Endothelial cell of umbilical vein (primary cell): ENCODE measurements around the gene SIAH3. TPM values are rescaled to one million over a fixed set of nuclear protein-coding genes. Genes with fewer than 3 reads are reported as not detected.

Experiments
- BruUV-seq: library from RNA; stranded (reverse); fragments of 400-500 nt; replicated peaks from 2 replicates; lab custom pipeline; 2021; lab: Mats Ljungman, UMichigan
- CTCF ChIA-PET: fragments of 300-600, 350-600 bp; sonication (Branson Sonifier 250); formaldehyde crosslinking; loops from one replicate; lab custom pipeline; 2021; ENCODE audit warnings: antibody characterized with exemption, inconsistent platforms; lab: Charles Lee
- POLR2A ChIA-PET: fragments of 300-600, 350-600 bp; sonication (Branson Sonifier 250); formaldehyde crosslinking; loops from one replicate; lab custom pipeline; 2021; ENCODE audit warnings: antibody characterized with exemption, inconsistent platforms; lab: Charles Lee
- DNase-seq: peaks from one replicate; pipeline ENCODE4 v3.0.0-alpha.2; 2011; ENCODE audit warnings: low read depth, low spot score
- FAIRE-seq: peaks from 2 replicates; lab custom pipeline; 2011; peaks lifted over from hg19 to GRCh38; lab: Jason Lieb, UNC
- H2AFZ ChIP-seq: 2 replicates; pipeline ENCODE4 v1.6.0; 2012; ENCODE audit warnings: low read depth, low read length, control low read depth, inconsistent platforms
- H3K27ac ChIP-seq: 2 replicates; pipeline ENCODE4 v1.5.1; 2011; ENCODE audit warnings: low read depth, mild to moderate bottlenecking, control low read depth, low read length, moderate library complexity; ENCODE audit not compliant: insufficient read depth
- H3K27me3 ChIP-seq, 2 experiments: 2 replicates each; pipeline versions ENCODE4 v1.6.0 to v1.6.1; 2011; ENCODE audit warnings: low read length in 2 of 2, mixed read lengths in 1 of 2; ENCODE audit not compliant: control insufficient read depth in 2 of 2, insufficient read depth in 2 of 2
- H3K36me3 ChIP-seq, 2 experiments: 2 replicates in 1 of 2; 3 replicates in 1 of 2; pipeline ENCODE4 v1.5.1; 2011; ENCODE audit warnings: low read length in 2 of 2, mild to moderate bottlenecking in 1 of 2, moderate library complexity in 1 of 2; ENCODE audit not compliant: control insufficient read depth in 2 of 2, insufficient read depth in 2 of 2; ENCODE audit errors: extremely low read depth in 1 of 2
- H3K4me1 ChIP-seq: 3 replicates; pipeline ENCODE4 v1.5.1; 2011; ENCODE audit warnings: mild to moderate bottlenecking, low read length; ENCODE audit not compliant: control insufficient read depth, insufficient read depth; ENCODE audit errors: extremely low read depth
- H3K4me2 ChIP-seq: 2 replicates; pipeline ENCODE4 v1.6.1; 2011; ENCODE audit warnings: low read length, control low read depth, mixed read lengths; ENCODE audit not compliant: insufficient read depth
- H3K4me3 ChIP-seq, 3 experiments: fragments of 200-600 bp in 1 of 3; sonication (generic), shearing (Covaris generic) in 1 of 3; replicated peaks in 1 of 3; 2 replicates each; pipeline ENCODE4 v1.5.1; 2011 to 2016; ENCODE audit warnings: control low read depth in 3 of 3, low read length in 3 of 3, mild to moderate bottlenecking in 2 of 3, inconsistent platforms in 1 of 3, low read depth in 1 of 3, moderate library complexity in 1 of 3; ENCODE audit not compliant: insufficient read depth in 1 of 3
- H3K79me2 ChIP-seq: 2 replicates; pipeline ENCODE4 v1.6.0; 2012; ENCODE audit warnings: low read length, inconsistent platforms; ENCODE audit not compliant: control insufficient read depth, insufficient read depth
- H3K9ac ChIP-seq: replicated peaks from 2 replicates; pipeline ENCODE3; 2011; ENCODE audit warnings: low read length, control low read depth; ENCODE audit not compliant: insufficient read depth; ENCODE audit errors: extremely low read depth
- H3K9me1 ChIP-seq: replicated peaks from 3 replicates; pipeline ENCODE4 v1.6.0; 2011; ENCODE audit warnings: mild to moderate bottlenecking, low read length; ENCODE audit not compliant: control insufficient read depth, insufficient read depth; ENCODE audit errors: extremely low read depth
- H3K9me3 ChIP-seq: replicated peaks from 2 replicates; pipeline ENCODE4 v1.5.1; 2012; ENCODE audit warnings: low read length, inconsistent platforms; ENCODE audit not compliant: control insufficient read depth, insufficient read depth
- H4K20me1 ChIP-seq: replicated peaks from 2 replicates; pipeline ENCODE3; 2011; ENCODE audit warnings: mild to moderate bottlenecking, low read length; ENCODE audit not compliant: control insufficient read depth, insufficient read depth; ENCODE audit errors: extremely low read depth
- CTCF ChIP-seq, 2 donors: IDR thresholded peaks; 1 replicate in 1 of 2; 2 replicates in 1 of 2; pipeline ENCODE4 v1.5.1; 2011; ENCODE audit warnings: low read length in 2 of 2, mild to moderate bottlenecking in 2 of 2, moderate library complexity in 2 of 2, control low read depth in 1 of 2, inconsistent platforms in 1 of 2, low read depth in 1 of 2; ENCODE audit not compliant: insufficient read depth in 1 of 2; ENCODE audit errors: extremely low read depth in 1 of 2
- EZH2 ChIP-seq: IDR thresholded peaks from 2 replicates; pipeline ENCODE4 v1.6.1; 2012; ENCODE audit warnings: borderline replicate concordance, low read depth, mild to moderate bottlenecking, moderate library complexity, low read length, inconsistent platforms; ENCODE audit not compliant: severe bottlenecking
- FOS ChIP-seq: IDR thresholded peaks from 2 replicates; pipeline ENCODE4 v1.6.1; 2011; ENCODE audit warnings: mild to moderate bottlenecking, low read length, moderate library complexity, borderline replicate concordance; ENCODE audit not compliant: insufficient read depth
- GATA2 ChIP-seq: IDR thresholded peaks from 2 replicates; pipeline ENCODE4 v1.7.0; 2011; ENCODE audit warnings: low read depth, mild to moderate bottlenecking, moderate library complexity, mixed read lengths, low read length; ENCODE audit not compliant: insufficient read length, insufficient read depth
- JUN ChIP-seq: IDR thresholded peaks from 2 replicates; pipeline ENCODE4 v1.6.1; 2011; ENCODE audit warnings: borderline replicate concordance, low read depth; ENCODE audit not compliant: insufficient read length, insufficient read depth
- MAX ChIP-seq: IDR thresholded peaks from 2 replicates; pipeline ENCODE4 v1.6.1; 2011; ENCODE audit not compliant: insufficient read depth, insufficient read length
- MYC ChIP-seq: IDR thresholded peaks from one replicate; pipeline ENCODE4 v1.6.1; 2011; ENCODE audit warnings: mild to moderate bottlenecking, low read depth, low read length
- POLR2A ChIP-seq: IDR thresholded peaks from 2 replicates; pipeline ENCODE4 v1.6.1; 2012; ENCODE audit warnings: low read depth, mild to moderate bottlenecking, control low read depth, low read length
- POLR2AphosphoS5 ChIP-seq: IDR thresholded peaks from 2 replicates; pipeline ENCODE4 v1.6.1; 2012; ENCODE audit warnings: low read depth, mild to moderate bottlenecking, control low read depth, low read length, moderate library complexity; ENCODE audit not compliant: insufficient read depth
- dilution Hi-C: fragments of 300-500 bp; cut with MboI; formaldehyde crosslinking; loops from one replicate; pipeline ENCODE4 v1.15.0; 2019; ENCODE audit warnings: low sequenced_read_pairs; ENCODE audit not compliant: extremely low pct_ligation_motif_present
- intact Hi-C: fragments of 100-400 bp; cut with micrococcal nuclease; formaldehyde crosslinking; loops from one replicate; pipeline ENCODE4 v1.10.0; 2022
- polyA plus RNA-seq, 4 experiments: library from polyadenylated mRNA; depleted of rRNA in 3 of 4; stranded (reverse) in 3 of 4; unstranded in 1 of 4; fragments of >200 nt; gene quantifications; 2 replicates each; pipeline versions ENCODE4 v1.2.1 to v1.2.3, GENCODE V29; 2011 to 2012; ENCODE audit warnings: missing spikeins in 1 of 4
- total RNA-seq: library from RNA; stranded (reverse); gene quantifications from 2 replicates; pipeline ENCODE4 v1.2.3, GENCODE V29; 2021

SIAH3 gene
- total and polyA plus RNA-seq, 2 donors (not counting 3 experiments of a cell fraction or from before 2014, with no cell fraction given) = 0.03 TPM; not detected in 1

- Histone ChIP-seq H3K27me3 (peaks cover 0 to 2% of the 10 kb centered on the region in 2 experiments), H3K79me2 (no peaks in the 10 kb centered on the region), H3K9me1 (no peaks in the 10 kb centered on the region), H3K4me3 (no peak overlapping the region), H3K36me3 (no peaks in the 10 kb centered on the region), H4K20me1 (no peaks in the 10 kb centered on the region), H3K9me3 (no peaks in the 10 kb centered on the region), H3K4me1 (no peaks in the 10 kb centered on the region), H3K9ac (no peak overlapping the region), H2AFZ (no peak overlapping the region), H3K27ac (no peak overlapping the region), H3K4me2 (no peak overlapping the region)
- FAIRE-seq (no peak), DNase-seq (no peak)
- no TSS peak for BruUV-seq
- intact Hi-C loops = no loop called here
- no peak for TF ChIP-seq JUN
- TF ChIP-seq GATA2 = no peak
- TF ChIP-seq CTCF (IDR thresholded peaks at IDR 0.05; ENCODE audit: extremely low read depth in 1 of 2, insufficient read depth in 1 of 2, low read depth in 1 of 2, low read length in 2 of 2) = no peak
- TF ChIP-seq EZH2 = no peak
- no peak for TF ChIP-seq MYC
- no peak for TF ChIP-seq MAX
- no peak for TF ChIP-seq POLR2A
- TF ChIP-seq FOS = no peak
- no peak for TF ChIP-seq POLR2AphosphoS5
- ChIA-PET POLR2A (no interaction called here), CTCF (no interaction called here)
- dilution Hi-C loops = no loop called here
Observed at GRCh38 chr13:45799451-45799850, 52.1 kb downstream of the SIAH3 start.
